LoVo (cell line): ENCODE results near the gene METTL1.

Experiments used
- DNase-seq: peaks from one replicate; pipeline ENCODE4 v3.0.0-alpha.2; 2016; ENCODE audit warnings: low spot score

The METTL1 gene

DNA sequence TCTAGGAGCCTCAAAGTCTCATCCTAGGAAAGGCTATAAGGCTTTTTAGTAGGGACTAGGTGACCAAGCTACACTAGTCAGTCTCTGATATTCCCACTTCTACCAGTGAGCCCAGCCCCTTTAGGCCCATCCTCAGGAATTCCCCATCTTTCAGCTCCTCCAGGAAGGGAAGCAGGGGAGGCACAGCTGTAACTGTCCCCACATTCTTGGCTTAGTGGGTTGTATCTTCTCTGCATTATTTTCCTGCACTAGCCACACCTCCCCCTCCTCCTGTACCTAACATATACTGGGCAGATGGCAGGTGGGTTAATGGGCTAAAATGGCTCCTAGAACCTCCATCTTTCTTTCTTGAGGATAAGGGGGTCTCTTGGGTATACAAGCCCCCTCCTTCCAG, 4.6 kb downstream of the METTL1 start:
- DNase-seq = no peak

- DNase-seq = no peak
These were observed 5.2 kb downstream of the METTL1 start, which contains the start of gene CYP27B1 for GRCh38 chr12:57766464-57767304. Gene CYP27B1 (minus strand): TSS chr12:57767078. CDS start chr12:57767041, 37 bp downstream.

- DNase-seq = no peak
These were observed 6.0 kb downstream of the METTL1 start for GRCh38 chr12:57765698-57766463.

DNA sequence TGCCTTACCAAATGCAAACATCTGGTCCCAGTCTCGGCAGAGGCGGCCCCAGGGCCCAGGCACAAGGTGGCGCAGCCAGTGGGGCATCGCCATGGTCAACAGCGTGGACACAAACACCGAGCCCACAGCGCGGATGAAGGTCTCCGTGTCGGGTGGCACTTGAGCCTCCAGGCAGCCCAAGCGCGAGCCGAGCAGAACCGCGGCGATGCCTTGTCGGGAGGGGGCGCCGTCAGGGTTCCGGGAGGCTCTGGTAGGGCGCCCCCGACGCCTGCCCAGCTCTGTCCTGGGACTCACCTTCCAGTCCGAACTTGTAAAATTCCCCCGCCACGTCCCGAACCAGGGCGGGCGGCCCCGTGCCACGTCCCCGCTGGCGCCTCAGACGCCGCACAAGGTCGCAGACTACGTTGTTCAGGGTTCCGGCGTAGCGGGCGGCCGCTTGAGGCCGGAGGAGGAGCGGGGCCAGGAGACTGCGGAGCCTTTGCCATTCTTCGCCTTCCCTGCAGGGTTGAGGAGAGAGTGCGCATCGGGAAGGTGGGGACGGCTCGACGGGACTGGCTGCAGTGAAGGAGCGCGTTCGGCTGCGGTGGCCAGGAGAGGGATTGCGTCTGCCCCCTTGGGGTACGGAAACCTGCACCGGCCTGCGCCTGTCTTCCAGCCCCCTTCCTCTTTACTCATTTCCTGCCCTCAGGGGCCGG, 6.8 kb downstream of the METTL1 start:
- DNase-seq = no peak

- DNase-seq = no peak
These were observed 7.3 kb downstream of the METTL1 start for GRCh38 chr12:57764662-57765002.

DNA sequence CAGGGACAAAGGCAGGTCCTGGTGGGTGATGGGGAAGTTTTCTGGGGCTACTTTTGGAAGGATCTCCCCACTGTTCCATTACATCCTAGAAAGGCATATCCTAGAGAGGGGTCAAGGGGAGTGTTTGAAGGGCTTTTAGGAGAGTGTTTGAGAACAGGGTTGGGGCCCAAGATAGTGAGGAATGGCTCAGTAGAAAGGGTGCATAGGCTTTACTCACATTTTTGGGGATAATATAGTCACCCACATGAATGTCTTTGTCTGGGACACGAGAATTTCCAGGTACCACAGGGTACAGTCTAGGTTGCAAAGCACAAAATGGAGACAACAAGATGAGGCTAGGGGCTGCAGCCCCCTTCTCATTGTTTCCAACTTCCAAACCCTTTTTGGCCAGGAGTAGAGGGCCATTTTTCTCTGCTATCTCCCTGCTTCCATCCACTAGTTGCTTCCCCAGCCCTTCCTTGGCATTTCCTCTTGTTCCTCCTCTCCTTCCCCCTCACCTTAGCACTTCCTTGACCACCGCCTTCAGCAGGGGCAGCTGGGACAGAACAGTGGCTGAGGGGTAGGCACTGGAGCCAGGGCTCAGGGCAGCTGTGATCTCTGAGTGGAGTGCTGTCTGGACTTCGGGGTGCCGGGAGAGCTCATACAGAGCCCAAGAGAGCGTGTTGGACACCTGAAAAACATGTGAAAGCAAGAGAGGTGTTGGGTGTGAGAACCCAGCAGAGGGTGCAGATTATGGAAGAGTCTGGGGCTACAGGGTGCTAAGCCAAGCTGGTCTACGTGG, 7.8 kb downstream of the METTL1 start:
- DNase-seq = no peak

DNA sequence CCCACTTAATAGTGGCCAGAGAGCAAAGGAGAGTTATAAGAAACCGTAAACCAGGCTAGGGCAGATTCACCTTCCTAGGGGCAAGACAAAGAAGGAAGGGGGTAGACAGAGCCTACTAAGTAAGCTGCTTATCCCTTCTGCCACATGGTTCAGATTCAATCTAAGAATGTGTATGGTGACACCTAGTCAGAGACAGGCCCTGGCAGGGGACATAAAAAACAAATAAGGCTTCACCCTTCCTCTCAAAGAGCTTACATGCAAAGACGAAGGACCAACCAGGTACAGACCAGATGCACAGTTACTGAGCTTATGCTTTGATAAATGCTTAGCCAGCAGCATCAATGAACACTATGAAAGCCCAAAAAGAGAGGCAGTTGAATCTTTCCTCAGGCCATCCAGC, 9.4 kb downstream of the METTL1 start:
- DNase-seq = no peak

GRCh38 chr12:57761391-57761998, 10.4 kb downstream of the METTL1 start:
- no peak for DNase-seq

DNA sequence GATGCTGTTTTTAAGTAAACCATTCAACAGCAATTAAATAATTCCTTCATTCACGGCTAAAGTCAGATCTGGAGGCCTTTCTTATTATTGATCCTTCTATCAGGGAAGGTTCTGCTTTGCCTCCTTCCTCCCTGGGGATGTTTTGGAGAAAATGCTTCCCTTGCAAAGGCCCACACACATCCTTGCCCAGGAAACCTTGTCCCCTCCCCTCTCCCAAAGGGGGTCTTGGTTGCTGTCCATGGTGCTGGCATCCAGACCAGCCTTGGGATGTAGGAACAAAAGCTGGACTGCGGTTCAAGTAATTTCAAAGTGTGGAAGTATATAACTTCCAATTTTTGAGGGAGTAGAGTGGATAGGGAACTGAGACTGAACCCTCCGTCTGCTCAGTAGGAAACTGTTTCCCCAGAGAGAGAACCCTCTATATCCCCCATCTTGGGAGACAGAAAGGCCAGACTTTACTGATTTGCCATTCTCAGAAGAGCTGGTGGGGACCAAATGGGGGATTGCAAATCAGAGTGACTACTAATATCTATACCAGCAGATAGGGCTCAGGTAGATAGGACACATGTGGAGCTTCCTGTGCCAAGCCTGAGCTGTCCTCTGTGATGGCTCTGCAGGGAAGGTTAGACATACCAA, 11.4 kb downstream of the METTL1 start:
- DNase-seq = no peak

GRCh38 chr12:57759360-57759980, 12.4 kb downstream of the METTL1 start:
- peak; percentile 49 for DNase-seq

DNA sequence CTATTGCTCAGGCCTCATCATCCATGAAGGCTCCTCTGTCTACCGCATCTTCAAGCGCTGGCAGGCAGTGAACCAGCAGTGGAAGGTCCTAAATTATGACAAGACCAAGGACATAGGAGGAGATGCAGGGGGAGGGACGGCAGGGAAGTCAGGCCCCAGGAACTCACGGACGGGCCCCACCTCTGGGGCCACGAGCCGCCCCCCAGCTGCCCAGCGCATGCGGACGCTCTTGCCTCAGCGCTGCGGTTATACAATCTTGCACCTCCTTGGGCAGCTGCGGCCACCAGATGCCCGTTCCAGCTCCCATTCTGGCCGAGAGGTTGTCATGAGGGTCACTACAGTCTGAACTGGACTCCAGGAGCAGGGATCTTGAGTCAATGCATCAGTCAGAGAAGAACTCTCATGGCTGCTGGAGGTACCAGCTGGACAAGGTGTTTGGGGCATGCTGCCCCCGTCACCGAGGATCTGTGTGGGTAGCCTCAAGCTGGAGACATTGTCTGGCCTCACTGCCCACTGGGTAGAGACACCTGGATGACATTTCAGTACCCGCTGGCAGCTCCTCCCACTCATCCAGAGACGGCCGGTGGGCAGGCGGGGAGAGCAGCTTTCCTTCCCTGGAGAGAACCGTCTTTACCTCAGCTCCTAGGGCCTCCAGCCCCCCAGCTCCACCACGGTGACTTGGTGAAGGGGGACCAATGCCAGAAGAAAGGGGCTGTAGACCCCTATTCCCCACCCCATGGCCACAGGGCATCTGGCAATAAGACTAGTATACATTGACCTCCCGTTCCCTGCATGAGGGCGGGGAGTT, 13.1 kb downstream of the METTL1 start:
- no peak for DNase-seq

DNA sequence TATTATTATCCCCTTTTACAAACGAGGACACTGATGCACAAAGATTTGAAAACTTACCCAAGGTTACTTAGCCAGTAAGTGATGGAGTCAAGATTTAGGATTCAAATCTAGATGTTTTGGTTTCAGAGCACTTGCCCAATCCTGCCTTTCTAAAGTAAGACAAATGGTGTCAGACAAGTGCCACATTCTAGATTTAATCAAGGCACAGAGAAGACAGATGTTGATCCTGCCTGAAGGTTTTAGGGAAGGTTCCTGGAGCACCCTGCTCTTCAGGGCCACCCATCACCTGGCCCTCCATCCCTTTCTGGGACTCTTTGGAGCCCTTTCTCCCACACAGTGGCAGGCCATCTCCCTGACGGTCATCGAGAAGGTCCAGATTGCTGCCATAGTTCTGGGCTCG, 14.1 kb downstream of the METTL1 start:
- DNase-seq = no peak

DNA sequence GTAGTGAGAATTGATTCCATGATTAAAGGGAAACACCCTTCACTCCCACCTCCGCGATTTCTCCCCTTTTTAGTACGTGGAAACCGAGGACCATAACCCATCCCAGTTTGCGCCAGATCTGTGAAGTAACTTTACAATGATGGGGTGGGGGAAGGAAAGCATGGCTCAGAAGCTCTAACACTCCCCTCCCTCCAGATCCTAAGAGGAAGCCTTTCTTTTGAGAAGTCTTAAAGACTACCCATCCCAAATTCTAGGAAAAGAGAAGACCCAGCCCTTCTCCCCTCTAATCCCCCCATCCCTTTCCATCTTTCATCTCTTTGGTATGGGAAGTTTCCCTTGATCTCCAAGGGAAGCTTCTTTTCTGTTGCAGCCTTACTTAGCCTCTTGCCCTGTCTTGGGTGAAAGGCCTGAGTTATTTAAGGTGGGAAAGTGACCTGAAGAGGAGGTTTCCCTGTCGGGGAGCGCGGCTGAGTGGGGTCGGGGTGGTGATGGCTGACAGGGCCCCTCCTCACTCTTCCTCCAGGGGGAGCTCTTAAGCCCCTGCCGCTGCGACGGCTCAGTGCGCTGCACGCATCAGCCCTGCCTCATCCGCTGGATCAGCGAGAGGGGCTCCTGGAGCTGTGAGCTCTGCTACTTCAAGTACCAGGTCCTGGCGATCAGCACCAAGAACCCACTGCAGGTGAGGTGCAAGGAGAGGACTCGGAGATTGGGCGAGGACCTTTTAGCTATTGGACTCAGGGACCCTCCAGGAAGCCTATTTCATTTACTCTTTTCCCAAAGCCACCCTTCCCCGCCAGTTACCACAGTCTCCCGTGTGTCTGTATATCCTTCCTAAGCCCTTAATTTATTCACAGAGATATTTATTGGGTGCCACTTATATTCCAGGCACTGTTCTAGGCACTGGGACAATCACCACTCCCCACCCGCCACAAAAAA, 15.2 kb downstream of the METTL1 start:
- DNase-seq = no peak

DNA sequence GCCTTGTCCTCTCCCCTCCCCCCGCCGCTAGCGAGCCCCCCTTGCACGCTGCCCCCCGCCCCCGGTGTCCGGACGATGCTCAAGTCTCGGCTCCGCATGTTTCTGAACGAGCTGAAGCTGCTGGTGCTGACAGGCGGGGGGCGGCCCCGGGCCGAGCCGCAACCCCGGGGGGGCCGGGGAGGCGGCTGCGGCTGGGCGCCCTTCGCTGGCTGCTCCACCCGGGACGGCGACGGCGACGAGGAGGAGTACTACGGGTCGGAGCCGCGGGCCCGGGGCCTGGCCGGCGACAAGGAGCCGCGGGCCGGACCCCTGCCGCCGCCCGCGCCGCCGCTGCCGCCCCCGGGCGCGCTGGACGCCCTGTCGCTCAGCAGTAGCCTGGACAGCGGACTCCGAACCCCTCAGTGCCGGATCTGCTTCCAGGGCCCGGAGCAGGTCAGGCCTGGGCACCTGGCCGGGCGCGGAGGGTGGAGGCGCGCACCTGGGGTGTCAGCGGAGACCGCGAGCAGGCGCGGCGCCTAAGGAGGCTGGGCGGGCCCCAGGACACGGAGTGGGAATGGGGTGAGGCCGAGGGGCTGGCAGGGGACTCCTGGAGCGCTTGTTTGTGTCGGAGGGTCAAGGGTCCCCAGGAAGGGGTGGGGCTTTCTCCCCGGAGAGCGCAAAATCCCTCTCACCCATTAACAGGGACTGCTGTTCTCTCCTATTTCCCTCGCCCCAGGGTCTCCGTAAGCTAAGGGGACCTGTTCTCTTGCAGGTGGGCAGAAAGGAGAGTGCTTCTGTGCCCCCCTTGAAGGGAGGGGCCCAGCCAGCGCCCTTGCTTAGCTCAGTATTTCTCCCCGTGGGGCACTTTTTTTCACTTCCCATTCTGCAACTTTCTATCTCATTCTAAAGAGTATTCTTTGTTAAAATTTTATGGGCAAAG, 16.2 kb downstream of the METTL1 start:
- DNase-seq = peak; percentile 67

- DNase-seq = no peak
These were observed 16.8 kb downstream of the METTL1 start for GRCh38 chr12:57755194-57755453.

GRCh38 chr12:57754411-57755193, 17.3 kb downstream of the METTL1 start, which contains the start of gene MARCHF9:
Gene MARCHF9 (plus strand): TSS chr12:57755103. CDS start chr12:57755529, 426 bp downstream.
- peak; percentile 90 for DNase-seq
